ENCODE measurements around the gene CDY2A. TPM values are rescaled to one million over a fixed set of nuclear protein-coding genes. Genes with fewer than 3 reads are reported as not detected.

The CDY2A gene
- not detected in 5 replicates for total RNA-seq (2022; extraction: Qiagen RNA extraction; ENCODE audit: low read depth)

DNA sequence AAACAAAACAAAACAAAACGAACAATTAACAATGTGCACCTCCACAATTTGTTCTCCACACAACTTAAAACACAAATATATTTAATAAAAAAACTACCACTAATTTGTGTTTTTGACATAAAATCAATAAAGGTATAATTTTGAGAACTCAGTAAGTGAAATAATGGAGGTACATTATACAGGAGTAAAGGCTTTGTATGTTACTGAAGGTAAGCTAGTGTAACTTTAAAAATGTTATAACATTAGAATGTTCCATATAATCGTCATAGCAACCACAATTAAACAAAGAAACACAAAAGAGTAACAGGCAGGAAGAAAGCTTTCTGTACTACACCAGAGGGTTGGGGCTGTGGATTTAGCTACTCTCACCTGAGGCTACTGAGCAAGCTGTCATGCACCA, at the start of gene CDY2A:
Gene CDY2A, plus strand, starts transcription at position 301 of the 400 bp plus-strand sequence. CDS start 328 bp downstream, outside the sequence.

Other genes starting within 250 kb of the CDY2A start
- gene CDY2B, start 145.6 kb upstream of the CDY2A start, total RNA-seq (2022; extraction: Qiagen RNA extraction; ENCODE audit: low read depth) = not detected in 5 replicates

All from A549 treated with CpdA at 1 μM for 4 hours (cell line).